GM21576 (cell line): ENCODE results near the gene FCN2.

Experiments
- ATAC-seq: cut with Tn5 transposase; IDR thresholded peaks from one replicate; pipeline ENCODE4 v1.9.1; 2021; ENCODE audit warnings: mild to moderate bottlenecking, moderate library complexity; ENCODE audit not compliant: unreplicated experiment

FCN2 gene

GRCh38 chr9:134908524-134909309 is 28.1 kb downstream of the FCN2 start:
- ATAC-seq = no peak

DNA sequence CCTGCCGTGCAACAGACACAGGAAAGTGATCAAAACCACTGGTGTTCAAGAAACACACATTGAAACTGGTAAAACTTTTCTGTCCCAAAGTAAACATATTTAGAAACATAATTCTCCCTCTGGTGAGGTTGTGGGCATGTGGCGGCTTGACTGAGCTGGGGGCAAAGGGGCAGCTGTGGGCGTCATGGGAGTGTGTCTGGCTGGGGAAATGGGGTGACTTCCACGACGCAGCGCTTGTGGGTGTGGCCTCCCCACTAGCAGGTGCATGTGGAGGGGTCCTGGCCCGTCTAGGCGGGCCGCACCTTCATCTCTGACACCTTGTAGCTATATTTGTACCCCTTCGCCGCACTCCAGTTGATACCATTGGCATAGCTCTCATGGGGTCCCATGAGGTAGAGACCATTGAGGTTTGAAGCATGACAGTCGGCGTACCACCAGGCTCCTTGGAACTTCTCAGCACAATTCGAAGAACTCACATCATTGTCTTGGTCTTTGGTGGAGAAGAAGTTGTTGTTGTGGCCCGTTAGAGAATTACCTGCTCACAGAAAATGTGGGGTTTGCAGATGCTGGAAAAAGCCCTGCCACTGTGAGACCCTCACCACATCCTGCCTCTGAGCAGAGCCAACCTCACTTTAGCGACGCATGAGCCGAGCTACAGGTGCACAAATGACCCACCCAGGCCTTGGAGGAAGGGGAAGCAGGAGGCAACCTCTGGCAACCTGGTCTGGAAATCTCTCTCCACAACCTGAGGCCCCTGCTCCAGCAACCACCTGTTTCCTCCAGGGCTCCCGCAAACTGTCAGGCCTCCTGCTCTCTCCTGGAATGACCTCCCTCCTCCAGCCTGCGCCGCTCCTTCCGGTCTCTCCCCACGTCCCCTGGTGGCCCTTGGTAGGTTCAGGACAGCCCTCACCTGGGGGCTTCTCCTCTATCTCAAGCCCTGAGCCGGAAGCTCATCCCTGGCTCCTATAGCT is 29.2 kb downstream of the FCN2 start:
- no peak for ATAC-seq

DNA sequence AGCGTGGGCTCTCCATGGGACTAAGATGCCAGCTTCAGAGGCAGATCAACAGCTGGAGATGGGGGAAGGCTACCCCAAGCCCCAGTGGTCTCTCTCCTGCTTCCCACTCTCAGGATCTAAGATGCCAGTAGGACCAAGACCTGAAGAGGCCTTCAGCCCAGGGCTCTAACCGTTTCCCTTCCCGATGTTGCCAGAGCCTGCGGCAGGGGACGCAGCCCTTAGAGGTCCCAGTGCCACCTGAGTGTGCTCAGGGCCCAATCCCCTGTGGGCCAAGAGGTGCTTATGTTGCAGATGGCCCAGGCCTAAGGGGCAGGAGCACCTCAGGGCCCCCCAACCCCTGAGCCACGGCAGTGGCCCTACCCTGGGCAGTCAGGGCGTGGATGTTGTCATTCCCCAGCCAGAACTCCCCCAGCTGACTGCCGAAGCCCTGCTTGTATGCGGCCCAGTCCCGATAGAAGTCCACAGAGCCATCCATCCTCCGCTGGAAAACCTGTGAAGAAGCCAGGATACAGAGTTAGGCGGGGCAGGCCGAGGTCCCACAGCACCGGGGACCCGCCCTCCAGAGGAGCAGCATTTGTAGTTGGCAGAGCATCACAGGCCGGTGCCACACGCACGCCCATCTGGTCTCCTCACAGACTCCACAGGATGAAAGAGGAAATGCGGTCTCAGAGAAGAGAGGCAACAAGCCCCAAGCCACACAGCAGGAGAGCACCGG is 31.7 kb downstream of the FCN2 start:
- no peak for ATAC-seq

DNA sequence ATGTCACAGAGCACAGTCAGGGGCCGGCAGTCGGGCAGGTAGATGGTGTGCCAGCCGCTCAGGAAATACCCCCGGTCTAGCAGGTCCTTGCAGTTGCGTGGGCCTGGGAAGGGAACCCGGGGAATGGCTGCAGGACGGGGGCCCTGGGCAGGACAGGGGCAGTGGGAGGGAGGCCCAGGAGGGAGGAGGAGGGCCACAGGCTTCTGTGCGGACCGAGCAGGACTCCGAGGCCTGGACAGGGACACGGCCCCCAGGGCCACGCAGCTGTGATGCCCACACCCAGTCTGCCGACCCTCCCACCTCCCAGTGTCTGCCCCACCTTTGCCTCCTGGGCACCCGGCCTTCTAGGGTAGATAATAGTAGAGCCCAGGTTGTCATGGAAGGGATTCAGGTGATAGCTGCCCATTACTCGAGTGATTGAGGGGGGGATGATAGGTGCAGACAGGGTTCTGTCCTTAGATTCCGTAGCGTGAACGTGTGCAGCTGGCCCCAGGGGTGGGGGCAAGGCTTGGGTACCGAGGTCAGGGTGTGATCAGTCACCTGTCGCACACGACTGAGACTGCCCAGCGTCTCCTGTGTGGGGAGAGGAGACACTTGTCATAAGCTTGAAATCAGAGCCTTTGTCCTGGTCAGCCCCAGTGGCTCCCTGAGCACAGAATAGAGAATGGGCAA is 32.6 kb downstream of the FCN2 start:
- ATAC-seq = no peak

DNA sequence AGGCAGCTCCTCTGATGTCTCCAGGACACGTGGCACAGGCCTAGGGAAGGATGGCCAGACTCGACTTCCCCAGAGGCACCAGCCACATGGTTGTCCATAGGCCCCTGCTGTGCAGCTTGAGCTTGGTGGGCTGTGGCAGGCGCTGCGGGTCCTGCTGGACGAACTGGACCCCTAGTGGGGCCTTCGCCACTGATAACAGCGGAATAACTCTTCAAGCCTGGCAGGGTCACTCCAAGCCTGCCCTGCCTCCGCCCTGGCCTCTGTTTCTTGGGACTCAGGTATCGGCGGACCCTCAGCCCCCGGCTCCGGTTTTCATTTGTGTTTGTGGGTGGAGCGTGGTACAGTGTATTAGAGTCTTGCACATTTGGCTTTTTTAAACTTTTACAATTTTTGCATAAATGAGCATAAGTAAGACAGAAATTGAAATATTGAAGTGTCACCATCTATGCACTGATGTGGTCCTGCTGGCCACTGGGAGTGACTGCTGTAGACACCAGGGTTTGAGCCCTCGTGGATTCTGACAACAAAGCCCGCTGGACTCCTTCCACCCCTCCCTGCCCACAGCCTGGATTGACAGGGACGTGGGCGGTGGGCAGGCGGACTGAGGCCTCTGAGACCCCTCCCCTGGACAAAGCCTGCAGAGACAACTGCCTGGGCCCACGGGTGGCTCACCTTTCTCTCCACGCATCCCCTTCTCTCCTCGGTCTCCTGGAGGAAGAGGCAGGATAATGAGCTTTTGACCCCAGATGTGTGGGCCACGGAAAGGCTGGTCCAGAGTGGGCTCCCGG is 33.3 kb downstream of the FCN2 start:
- ATAC-seq = no peak

DNA sequence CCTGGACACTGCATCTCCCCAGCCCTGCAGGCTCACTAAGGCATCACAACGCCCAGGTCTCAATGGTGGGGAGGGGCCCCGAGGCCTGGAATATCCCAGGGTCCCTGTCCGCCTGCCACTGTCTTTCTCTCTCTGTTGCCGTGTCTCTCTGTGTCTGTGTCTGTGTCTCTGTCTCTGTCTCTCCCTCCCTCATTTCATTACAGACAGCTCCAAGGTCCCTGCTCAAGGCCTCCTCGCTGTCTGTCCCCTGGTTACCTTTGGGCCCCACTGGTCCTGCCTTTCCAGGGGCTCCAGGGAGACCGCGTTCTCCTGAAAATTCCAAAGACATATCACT is 33.9 kb downstream of the FCN2 start:
- no peak for ATAC-seq

DNA sequence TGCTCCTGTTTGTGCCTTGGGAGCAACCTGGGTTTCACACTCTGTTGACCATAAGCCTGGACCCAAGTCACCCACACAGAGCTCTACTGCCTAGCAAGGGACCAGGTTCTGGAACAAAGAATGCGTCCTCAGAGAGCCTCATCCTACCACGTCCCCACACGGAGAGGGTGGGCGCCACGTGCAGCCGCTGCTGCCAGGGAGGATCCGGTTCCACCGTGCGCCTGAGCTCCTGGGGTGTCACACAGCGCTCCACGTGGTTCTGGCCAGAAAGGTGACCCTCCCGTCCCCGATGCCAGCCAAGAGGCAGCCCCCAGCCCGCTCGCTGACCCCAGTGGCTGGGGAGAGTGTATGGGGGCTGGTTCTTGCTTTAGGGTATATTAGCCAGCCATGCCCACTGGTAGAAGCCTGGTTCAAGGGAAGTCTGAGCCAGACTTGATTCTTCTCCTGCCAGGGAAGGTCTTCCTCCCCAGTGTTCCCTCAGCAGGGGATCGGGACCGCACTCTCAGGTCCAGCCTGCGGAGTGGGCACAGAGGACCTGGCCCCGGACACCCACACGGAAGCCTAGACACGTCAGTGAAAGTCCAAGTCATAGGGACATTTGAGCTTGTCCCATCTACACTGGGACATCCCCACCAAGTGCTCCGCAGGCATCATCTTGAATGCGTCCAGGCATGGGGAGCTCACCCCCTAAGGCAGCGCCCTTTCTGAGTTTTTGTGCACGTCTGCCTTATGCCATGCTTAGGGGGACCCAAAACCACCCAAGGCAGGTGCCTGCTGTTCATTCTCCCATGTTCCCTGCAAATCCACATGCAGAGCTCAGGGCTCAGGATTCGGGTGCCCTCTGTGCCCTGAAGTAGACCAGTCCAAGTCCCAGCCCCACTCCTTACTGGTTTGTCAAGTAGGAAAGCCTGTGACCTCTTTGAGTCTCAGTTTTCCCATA is 34.7 kb downstream of the FCN2 start:
- ATAC-seq = no peak

GRCh38 chr9:134916161-134916665 is 35.6 kb downstream of the FCN2 start:
- no peak for ATAC-seq

- ATAC-seq = no peak
Observed at GRCh38 chr9:134917431-134918373, 37.1 kb downstream of the FCN2 start, which contains the start of gene FCN1. Gene FCN1, minus strand, starts transcription at chr9:134917912. Its CDS starts 41 bp downstream, at chr9:134917871.

DNA sequence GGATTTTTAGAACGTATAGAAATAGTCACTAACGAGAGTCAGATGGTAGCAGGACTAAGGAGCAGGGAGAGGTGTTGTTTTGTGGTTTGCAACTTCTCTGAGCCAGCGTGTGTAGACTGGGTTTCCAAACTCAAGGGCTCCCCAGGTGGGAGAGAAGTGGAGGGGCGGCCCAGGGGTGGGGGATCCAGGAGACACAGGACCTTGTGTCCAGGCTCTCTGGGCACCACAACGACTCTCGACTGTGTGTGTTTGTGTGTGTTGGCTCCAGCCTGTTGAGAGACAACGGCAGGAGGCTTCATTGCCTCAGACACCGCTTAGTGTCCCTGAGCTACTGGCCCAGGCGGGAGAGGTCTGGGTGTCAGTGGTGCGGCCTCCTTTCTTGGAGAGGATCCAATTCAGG is 38.0 kb downstream of the FCN2 start:
- no peak for ATAC-seq

- ATAC-seq = no peak
Observed at GRCh38 chr9:134919303-134919702, 38.7 kb downstream of the FCN2 start.

DNA sequence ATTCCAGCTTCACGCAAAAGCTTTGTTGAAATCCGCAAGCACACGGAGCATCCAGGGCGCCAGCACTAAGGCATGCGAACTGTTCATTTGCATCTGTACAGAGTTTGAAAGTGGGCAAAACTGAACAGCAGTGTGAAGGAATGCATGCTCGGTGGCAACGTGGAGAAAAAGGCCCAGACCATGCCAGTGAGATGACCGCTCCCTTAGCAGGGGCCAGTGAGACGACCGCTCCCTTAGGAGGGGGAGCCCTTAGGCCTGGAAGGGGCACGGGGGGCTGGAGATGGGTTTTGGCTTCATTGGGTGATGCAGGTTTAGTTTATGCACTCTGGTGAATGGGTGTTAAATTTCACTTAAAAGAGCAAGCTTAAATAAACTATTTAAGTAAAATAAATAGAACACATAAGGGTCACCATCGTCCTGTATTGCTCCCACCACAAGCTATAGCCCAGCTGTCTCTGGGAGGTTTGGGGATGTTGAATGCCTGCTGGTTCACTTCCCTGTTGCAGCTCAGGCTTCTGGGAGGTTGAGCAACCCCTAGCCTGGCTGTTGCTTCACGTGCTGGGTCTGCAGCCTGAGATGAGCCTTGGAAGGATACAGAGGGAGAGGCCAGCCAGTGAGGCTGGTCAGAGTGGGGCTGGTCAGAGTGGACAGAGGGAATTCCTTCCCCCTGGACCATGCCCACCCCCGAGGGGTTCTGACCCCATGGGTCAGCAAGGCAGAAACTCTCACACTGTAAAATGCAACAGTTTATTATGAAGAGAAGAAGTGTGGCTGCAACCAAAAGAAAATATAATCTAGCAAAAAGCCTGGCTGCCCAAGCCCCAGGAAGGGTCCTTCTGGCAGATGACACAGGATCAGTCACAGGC is 41.7 kb downstream of the FCN2 start:
- ATAC-seq = no peak

- no peak for ATAC-seq
Observed at GRCh38 chr9:134922932-134923240, 42.3 kb downstream of the FCN2 start.

GRCh38 chr9:134923466-134923865 is 42.9 kb downstream of the FCN2 start:
- ATAC-seq = no peak

- ATAC-seq = no peak
Observed at GRCh38 chr9:134925011-134925511, 44.5 kb downstream of the FCN2 start.

DNA sequence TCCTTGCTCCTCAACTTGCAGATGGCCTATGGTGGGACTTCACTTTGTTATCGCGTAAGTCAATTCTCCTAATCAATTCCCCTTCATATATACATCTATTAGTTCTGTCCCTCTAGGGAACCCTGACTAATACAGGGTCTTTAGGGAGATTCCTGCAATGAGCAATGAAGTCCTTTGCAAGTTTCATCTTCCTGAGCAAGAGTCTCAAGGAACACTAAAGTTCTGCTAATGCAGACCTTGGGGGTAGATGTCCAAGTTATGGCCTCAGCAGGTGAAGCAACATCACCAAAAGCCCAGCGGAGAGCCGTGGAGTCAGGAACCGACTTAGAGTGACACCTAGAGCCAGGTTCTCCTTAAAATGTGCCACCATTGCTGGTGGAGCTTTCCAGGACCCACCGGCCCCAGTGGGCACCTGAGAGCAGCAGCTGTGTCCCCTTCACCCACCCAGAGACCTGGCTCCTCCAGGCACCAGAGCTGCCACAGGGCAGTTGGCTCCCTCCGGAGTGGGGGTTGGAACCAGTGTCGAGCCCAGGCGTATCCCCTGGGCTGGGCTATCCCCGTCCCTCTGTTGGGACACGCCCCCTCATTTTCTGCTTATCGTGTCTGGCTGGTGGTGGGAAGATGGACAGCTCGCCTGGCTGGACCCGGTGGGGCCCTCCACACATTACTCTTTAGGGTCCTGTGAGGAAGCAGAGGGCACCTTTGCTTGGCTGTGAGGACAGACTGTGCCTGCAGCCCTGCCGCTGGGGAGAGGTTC is 48.0 kb downstream of the FCN2 start:
- no peak for ATAC-seq
